Activated B cell treated with CpG ODN at 0.5 μM for 24 hours (primary cell): ENCODE data around the gene P2RX2. TPM values are rescaled to one million over a fixed set of nuclear protein-coding genes. Genes with fewer than 3 reads are reported as not detected.

Experiments
- ATAC-seq: fragments of 200-7000 bp; cut with Tn5 transposase; one replicate; pipeline ENCODE4 v1.10.0; 2021; ENCODE audit warnings: low read depth, mild to moderate bottlenecking, moderate library complexity
- CTCF ChIA-PET: fragments of 350-600 bp; sonication (Branson Sonifier 250); formaldehyde crosslinking; loops from one replicate; lab custom pipeline; 2021; ENCODE audit warnings: antibody characterized with exemption; lab: Charles Lee
- POLR2A ChIA-PET: fragments of 350-600 bp; sonication (Branson Sonifier 250); formaldehyde crosslinking; loops from one replicate; lab custom pipeline; 2021; ENCODE audit warnings: antibody characterized with exemption; lab: Charles Lee
- DNase-seq: peaks from one replicate; pipeline ENCODE4 v3.0.0; 2022
- H3K27ac Mint-ChIP-seq: one replicate; pipeline ENCODE4 v1.8.0; 2020; ENCODE audit warnings: mixed read lengths
- H3K27me3 Mint-ChIP-seq: one replicate; pipeline ENCODE4 v1.8.0; 2021; ENCODE audit warnings: mixed read lengths
- H3K36me3 Mint-ChIP-seq: one replicate; pipeline ENCODE4 v1.8.0; 2021; ENCODE audit warnings: low read depth, mixed read lengths
- H3K4me1 Mint-ChIP-seq: one replicate; pipeline ENCODE4 v1.8.0; 2021; ENCODE audit warnings: mixed read lengths
- H3K4me3 Mint-ChIP-seq: one replicate; pipeline ENCODE4 v1.8.0; 2020; ENCODE audit warnings: mild to moderate bottlenecking, mixed read lengths
- H3K9me3 Mint-ChIP-seq: one replicate; pipeline ENCODE4 v1.8.0; 2020; ENCODE audit warnings: mixed read lengths
- CTCF ChIP-seq: fragments of 200-600 bp; IDR thresholded peaks from one replicate; pipeline ENCODE4 v1.8.0; 2022; ENCODE audit warnings: antibody characterized with exemption, mild to moderate bottlenecking
- intact Hi-C: fragments of 100-400 bp; cut with micrococcal nuclease; formaldehyde crosslinking; loops from one replicate; pipeline ENCODE4 v1.15.1; 2024
- total RNA-seq: library from RNA; stranded (reverse); gene quantifications from 2 replicates; pipeline ENCODE4 v1.2.3, GENCODE V29; 2022

The P2RX2 gene
- total RNA-seq, 1 donor from 2014 or later, result not detected

- Mint-ChIP-seq H3K27ac (no peak overlapping the region), H3K4me3 (no peak overlapping the region), H3K9me3 (no peaks in the 10 kb centered on the region), H3K27me3 (peaks cover 9% of the 10 kb centered on the region), H3K4me1 (peaks cover 6% of the 10 kb centered on the region), H3K36me3 (peaks cover 14% of the 10 kb centered on the region)
- intact Hi-C loops, result no loop called here
- TF ChIP-seq CTCF, result no peak
- CTCF ChIA-PET, result no interaction called here
- DNase-seq (no peak), ATAC-seq (no peak)
- POLR2A ChIA-PET, result no interaction called here
These were observed 3.3 kb downstream of the P2RX2 start for GRCh38 chr12:132621657-132622435.

GRCh38 chr12:132622437-132623071 is 4.0 kb downstream of the P2RX2 start:
- no peak for TF ChIP-seq CTCF
- no peak for ATAC-seq
- POLR2A ChIA-PET, result no interaction called here

GRCh38 chr12:132623072-132623869 is 4.7 kb downstream of the P2RX2 start:
- Mint-ChIP-seq H3K27me3 (no peaks in the 10 kb centered on the region), H3K36me3 (peaks cover 14% of the 10 kb centered on the region), H3K9me3 (no peaks in the 10 kb centered on the region), H3K4me3 (no peak overlapping the region), H3K27ac (no peak overlapping the region), H3K4me1 (no peaks in the 10 kb centered on the region)
- ATAC-seq (no peak), DNase-seq (no peak)
- ChIA-PET CTCF (no interaction called here), POLR2A (no interaction called here)
- intact Hi-C loops, result no loop called here
- no peak for TF ChIP-seq CTCF

More at GRCh38 chr12:132622437-132623071, 4.0 kb downstream of the P2RX2 start:
- DNase-seq, result no peak
- Mint-ChIP-seq H3K36me3 (peaks cover 14% of the 10 kb centered on the region), H3K9me3 (no peaks in the 10 kb centered on the region), H3K4me3 (no peak overlapping the region), H3K4me1 (peaks cover 5% of the 10 kb centered on the region), H3K27me3 (peaks cover 6% of the 10 kb centered on the region), H3K27ac (no peak overlapping the region)
- intact Hi-C loops, result no loop called here
- CTCF ChIA-PET, result no interaction called here

GRCh38 chr12:132624186-132624855 is 5.7 kb downstream of the P2RX2 start:
- ChIA-PET CTCF (no interaction called here), POLR2A (no interaction called here)
- TF ChIP-seq CTCF, result no peak
- Mint-ChIP-seq H3K27me3 (no peaks in the 10 kb centered on the region), H3K4me1 (no peaks in the 10 kb centered on the region), H3K9me3 (no peaks in the 10 kb centered on the region), H3K36me3 (peaks cover 19% of the 10 kb centered on the region), H3K27ac (no peak overlapping the region), H3K4me3 (no peak overlapping the region)
- intact Hi-C loops, result no loop called here
- DNase-seq, result no peak
- no peak for ATAC-seq
